Measurements from ENCODE around the gene PVALEF.

PVALEF gene

GRCh38 chr17:81200695-81201580 is 35.6 kb downstream of the PVALEF start:
- H4K20me1 ChIP-seq (ENCODE audit: insufficient read depth, low read length) = no peaks in the 10 kb centered on the region
- no peaks in the 10 kb centered on the region for H3K27me3 ChIP-seq (replicated peaks; ENCODE audit: insufficient read depth, low read length)
- no peaks in the 10 kb centered on the region for H3F3A ChIP-seq (ENCODE audit: insufficient read depth, low read length)
- no peaks in the 10 kb centered on the region for H3K4me1 ChIP-seq (ENCODE audit: low read length)
- TF ChIP-seq CTCF (IDR thresholded peaks at IDR 0.05; ENCODE audit: low read length) (peak; percentile 42), EZH2 (optimal IDR thresholded peaks at IDR 0.05; ENCODE audit: low read depth, low read length) (no peak), EZH2phosphoT487 (IDR thresholded peaks at IDR 0.05; ENCODE audit: low read length) (no peak)
- H3K27ac ChIP-seq (ENCODE audit: low read length) = no peak overlapping the region
- H3K9me3 ChIP-seq (replicated peaks; ENCODE audit: insufficient read depth, low read length) = no peaks in the 10 kb centered on the region
- no peaks in the 10 kb centered on the region for H3K9me2 ChIP-seq (replicated peaks; ENCODE audit: insufficient read depth, low read length)
- H3K79me2 ChIP-seq (ENCODE audit: low read length) = no peaks in the 10 kb centered on the region
- H3K4me2 ChIP-seq (ENCODE audit: low read depth, low read length) = no peak overlapping the region
- no peak overlapping the region for H2AFZ ChIP-seq (ENCODE audit: low read length)
- no peaks in the 10 kb centered on the region for H3K36me3 ChIP-seq (replicated peaks; ENCODE audit: insufficient read depth, low read length)
- peak; percentile 31 for DNase-seq
- H3K4me3 ChIP-seq (ENCODE audit: low read length) = no peak overlapping the region
- H3K9ac ChIP-seq (ENCODE audit: low read length) = no peak overlapping the region

GRCh38 chr17:81202318-81202717 is 37.0 kb downstream of the PVALEF start:
- Histone ChIP-seq H3K9me2 (replicated peaks; ENCODE audit: insufficient read depth, low read length) (no peaks in the 10 kb centered on the region), H3K4me1 (ENCODE audit: low read length) (no peaks in the 10 kb centered on the region), H3K9ac (ENCODE audit: low read length) (no peak overlapping the region), H2AFZ (ENCODE audit: low read length) (no peak overlapping the region), H3K36me3 (replicated peaks; ENCODE audit: insufficient read depth, low read length) (no peaks in the 10 kb centered on the region), H3K4me2 (ENCODE audit: low read depth, low read length) (no peak overlapping the region), H4K20me1 (ENCODE audit: insufficient read depth, low read length) (no peaks in the 10 kb centered on the region), H3K9me3 (replicated peaks; ENCODE audit: insufficient read depth, low read length) (no peaks in the 10 kb centered on the region), H3K27me3 (replicated peaks; ENCODE audit: insufficient read depth, low read length) (no peaks in the 10 kb centered on the region), H3K79me2 (ENCODE audit: low read length) (no peaks in the 10 kb centered on the region), H3F3A (ENCODE audit: insufficient read depth, low read length) (no peaks in the 10 kb centered on the region), H3K4me3 (ENCODE audit: low read length) (no peak overlapping the region), H3K27ac (ENCODE audit: low read length) (no peak overlapping the region)
- DNase-seq = no peak
- TF ChIP-seq EZH2phosphoT487 (IDR thresholded peaks at IDR 0.05; ENCODE audit: low read length) (no peak), EZH2 (optimal IDR thresholded peaks at IDR 0.05; ENCODE audit: low read depth, low read length) (no peak)

- H3K27me3 ChIP-seq (replicated peaks; ENCODE audit: insufficient read depth, low read length) = no peaks in the 10 kb centered on the region
- H3K79me2 ChIP-seq (ENCODE audit: low read length) = no peaks in the 10 kb centered on the region
- no peaks in the 10 kb centered on the region for H3K9me2 ChIP-seq (replicated peaks; ENCODE audit: insufficient read depth, low read length)
- H3K9me3 ChIP-seq (replicated peaks; ENCODE audit: insufficient read depth, low read length) = no peaks in the 10 kb centered on the region
- TF ChIP-seq EZH2 (optimal IDR thresholded peaks at IDR 0.05; ENCODE audit: low read depth, low read length) (no peak), CTCF (IDR thresholded peaks at IDR 0.05; ENCODE audit: low read length) (no peak), EZH2phosphoT487 (IDR thresholded peaks at IDR 0.05; ENCODE audit: low read length) (no peak)
- no peak overlapping the region for H3K27ac ChIP-seq (ENCODE audit: low read length)
- no peak overlapping the region for H3K4me2 ChIP-seq (ENCODE audit: low read depth, low read length)
- no peaks in the 10 kb centered on the region for H3K4me1 ChIP-seq (ENCODE audit: low read length)
- DNase-seq = no peak
- no peak overlapping the region for H3K4me3 ChIP-seq (ENCODE audit: low read length)
- no peaks in the 10 kb centered on the region for H3K36me3 ChIP-seq (replicated peaks; ENCODE audit: insufficient read depth, low read length)
- H2AFZ ChIP-seq (ENCODE audit: low read length) = no peak overlapping the region
- H4K20me1 ChIP-seq (ENCODE audit: insufficient read depth, low read length) = no peaks in the 10 kb centered on the region
- H3F3A ChIP-seq (ENCODE audit: insufficient read depth, low read length) = no peaks in the 10 kb centered on the region
- H3K9ac ChIP-seq (ENCODE audit: low read length) = no peak overlapping the region
Observed at GRCh38 chr17:81203136-81203535, 37.8 kb downstream of the PVALEF start.

- H3K27ac ChIP-seq (ENCODE audit: low read length) = no peak overlapping the region
- no peak overlapping the region for H3K4me2 ChIP-seq (ENCODE audit: low read depth, low read length)
- no peaks in the 10 kb centered on the region for H4K20me1 ChIP-seq (ENCODE audit: insufficient read depth, low read length)
Observed at GRCh38 chr17:81204578-81204977, 39.3 kb downstream of the PVALEF start.

More at GRCh38 chr17:81204578-81204977, 39.3 kb downstream of the PVALEF start:
- Histone ChIP-seq H2AFZ (ENCODE audit: low read length) (no peak overlapping the region), H3K79me2 (ENCODE audit: low read length) (no peaks in the 10 kb centered on the region), H3K9me3 (replicated peaks; ENCODE audit: insufficient read depth, low read length) (no peaks in the 10 kb centered on the region), H3K9ac (ENCODE audit: low read length) (no peak overlapping the region), H3F3A (ENCODE audit: insufficient read depth, low read length) (no peaks in the 10 kb centered on the region), H3K4me3 (ENCODE audit: low read length) (no peak overlapping the region), H3K27me3 (replicated peaks; ENCODE audit: insufficient read depth, low read length) (no peaks in the 10 kb centered on the region), H3K9me2 (replicated peaks; ENCODE audit: insufficient read depth, low read length) (no peaks in the 10 kb centered on the region), H3K36me3 (replicated peaks; ENCODE audit: insufficient read depth, low read length) (no peaks in the 10 kb centered on the region), H3K4me1 (ENCODE audit: low read length) (no peaks in the 10 kb centered on the region)
- DNase-seq = no peak
- TF ChIP-seq EZH2 (optimal IDR thresholded peaks at IDR 0.05; ENCODE audit: low read depth, low read length) (no peak), EZH2phosphoT487 (IDR thresholded peaks at IDR 0.05; ENCODE audit: low read length) (no peak), CTCF (IDR thresholded peaks at IDR 0.05; ENCODE audit: low read length) (no peak)

Measured in MM.1S (cell line).